22Rv1 (cell line): Measurements from ENCODE around the gene CHST15.

Source experiments
- H3K27ac ChIP-seq: fragments of 450-650 bp; 2 replicates; pipeline ENCODE4 v1.5.1; 2017
- ZFX ChIP-seq: fragments of 450-650 bp; IDR thresholded peaks from 2 replicates; pipeline ENCODE4 v1.6.1; 2017; ENCODE audit warnings: antibody characterized with exemption, borderline replicate concordance
- TF ChIP-seq, protein P1 (sequence below): fragments of 450-650 bp; IDR thresholded peaks from 2 replicates; pipeline ENCODE4 v1.5.1; 2017; ENCODE audit warnings: mild to moderate bottlenecking

CHST15 gene

DNA sequence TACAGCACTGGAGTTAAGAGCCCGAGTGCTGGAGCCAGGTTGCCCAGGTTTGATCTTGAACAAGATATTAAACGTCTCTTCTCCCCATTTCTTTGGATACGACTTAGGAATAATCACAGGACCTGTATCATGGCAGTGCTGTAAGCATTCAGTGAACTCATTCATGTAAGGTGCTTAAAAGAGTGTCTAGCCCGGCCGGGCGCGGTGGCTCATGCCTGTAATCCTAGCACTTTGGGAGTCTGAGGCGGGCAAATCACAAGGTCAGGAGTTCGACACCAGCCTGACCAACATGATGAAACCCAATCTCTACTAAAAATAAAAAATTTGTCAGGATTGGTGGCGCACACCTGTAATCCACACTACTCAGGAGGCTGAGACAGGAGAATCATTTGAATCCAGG lies 40.8 kb downstream of the CHST15 start:
- no peak for TF ChIP-seq ZFX
- TF ChIP-seq, protein P1, sequence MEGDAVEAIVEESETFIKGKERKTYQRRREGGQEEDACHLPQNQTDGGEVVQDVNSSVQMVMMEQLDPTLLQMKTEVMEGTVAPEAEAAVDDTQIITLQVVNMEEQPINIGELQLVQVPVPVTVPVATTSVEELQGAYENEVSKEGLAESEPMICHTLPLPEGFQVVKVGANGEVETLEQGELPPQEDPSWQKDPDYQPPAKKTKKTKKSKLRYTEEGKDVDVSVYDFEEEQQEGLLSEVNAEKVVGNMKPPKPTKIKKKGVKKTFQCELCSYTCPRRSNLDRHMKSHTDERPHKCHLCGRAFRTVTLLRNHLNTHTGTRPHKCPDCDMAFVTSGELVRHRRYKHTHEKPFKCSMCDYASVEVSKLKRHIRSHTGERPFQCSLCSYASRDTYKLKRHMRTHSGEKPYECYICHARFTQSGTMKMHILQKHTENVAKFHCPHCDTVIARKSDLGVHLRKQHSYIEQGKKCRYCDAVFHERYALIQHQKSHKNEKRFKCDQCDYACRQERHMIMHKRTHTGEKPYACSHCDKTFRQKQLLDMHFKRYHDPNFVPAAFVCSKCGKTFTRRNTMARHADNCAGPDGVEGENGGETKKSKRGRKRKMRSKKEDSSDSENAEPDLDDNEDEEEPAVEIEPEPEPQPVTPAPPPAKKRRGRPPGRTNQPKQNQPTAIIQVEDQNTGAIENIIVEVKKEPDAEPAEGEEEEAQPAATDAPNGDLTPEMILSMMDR = no peak
- no peak overlapping the region for H3K27ac ChIP-seq

- no peak overlapping the region for H3K27ac ChIP-seq
- TF ChIP-seq, protein P1 = no peak
- no peak for TF ChIP-seq ZFX
Measured at GRCh38 chr10:124050021-124051015, 43.1 kb downstream of the CHST15 start.

DNA sequence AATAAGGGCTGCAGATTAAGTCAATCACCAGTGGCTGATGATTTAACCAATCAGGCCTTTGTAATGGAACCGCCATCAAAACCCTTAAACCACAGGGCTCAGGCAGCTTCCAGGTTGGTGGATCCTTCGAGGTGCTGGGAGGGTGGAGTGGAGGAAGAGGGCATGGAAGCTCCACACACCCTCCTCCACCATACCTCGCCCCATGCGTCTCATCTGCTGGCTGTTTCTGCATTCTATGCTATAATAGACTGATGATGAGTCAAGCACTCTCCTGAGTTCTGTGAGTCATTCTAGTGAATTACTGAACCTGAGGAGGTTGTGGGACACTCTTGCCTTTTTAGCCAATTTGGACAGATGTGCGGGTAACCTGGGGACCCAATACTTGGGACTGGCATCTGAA lies 43.9 kb downstream of the CHST15 start:
- H3K27ac ChIP-seq = no peak overlapping the region
- TF ChIP-seq ZFX = no peak
- TF ChIP-seq, protein P1 = no peak

GRCh38 chr10:124048371-124049290 lies 44.8 kb downstream of the CHST15 start:
- no peak overlapping the region for H3K27ac ChIP-seq
- TF ChIP-seq, protein P1 = no peak
- no peak for TF ChIP-seq ZFX

GRCh38 chr10:124047427-124048152 lies 45.8 kb downstream of the CHST15 start:
- H3K27ac ChIP-seq = no peak overlapping the region
- no peak for TF ChIP-seq ZFX
- TF ChIP-seq, protein P1 = no peak

DNA sequence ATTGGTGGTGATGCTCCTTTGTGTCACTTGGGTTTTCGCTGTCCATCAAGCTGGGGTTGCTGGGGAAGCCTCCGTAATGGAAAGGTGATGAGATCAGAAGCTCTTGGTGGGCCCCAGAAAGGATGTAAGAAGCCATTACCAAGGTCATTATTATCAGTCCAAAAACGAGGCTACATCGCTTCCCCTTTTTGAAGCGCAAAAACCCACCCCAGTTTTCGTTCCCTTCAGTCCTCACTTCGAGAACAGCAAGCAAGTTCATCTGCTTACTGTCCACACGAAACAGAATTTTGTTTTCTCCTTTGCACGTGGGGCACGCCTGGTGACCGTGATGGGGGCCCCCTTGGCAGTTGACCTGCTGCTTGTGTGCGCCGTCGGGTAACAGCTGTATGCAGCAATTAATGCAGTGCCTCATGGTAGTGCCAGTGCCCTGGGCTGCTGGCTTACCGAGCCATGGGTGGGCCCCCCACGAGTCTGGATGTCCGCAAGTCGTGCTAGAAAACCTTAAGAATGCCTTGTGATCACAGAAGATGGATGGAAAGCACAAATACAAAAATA lies 47.5 kb downstream of the CHST15 start:
- TF ChIP-seq, protein P1 = no peak
- TF ChIP-seq ZFX = no peak
- no peak overlapping the region for H3K27ac ChIP-seq
